Heart left ventricle (tissue), 13 donors: ENCODE measurements around the gene HYPK.

ENCODE experiments used
- CTCF ChIP-seq, 12 donors: fragments of 200-600 bp; sonication (generic) in 4 of 12; IDR thresholded peaks; one replicate each; pipeline versions ENCODE4 v1.5.0 to v1.8.0; 2018 to 2022; ENCODE audit warnings: antibody characterized with exemption in 12 of 12, mild to moderate bottlenecking in 5 of 12
- POLR2A ChIP-seq, 2 donors: fragments of 450-650 bp; IDR thresholded peaks; one replicate each; pipeline ENCODE4 v1.6.1; 2017; ENCODE audit warnings: antibody characterized with exemption in 2 of 2, mild to moderate bottlenecking in 2 of 2, moderate library complexity in 2 of 2
- donor health status: ischemic (EF 13 %, LVEDD 7.1; RV severe dilation, severe dysfunction).
- donor health status: DM: no; HTN: yes; CAD: no.
- donor health status: DM: no; HTN: no; CAD: no.
- donor health status: ischemic (EF 25% LVEDD 6.9; RV normal size, moderate dysfunction).
- donor health status: ischemic (EF 25% LVEDD 5.7; RV mildly dilated, moderate dysfunction).
- donor health status: ischemic (EF 35%, LVEDD 5.7; RV mildly dilated, moderate dysfunction).
- donor health status: nonischemic (EF 11% LVEDD 7.7; RV severe dilation, severe dysfunction).
- donor health status: DM: yes; HTN: yes; CAD: no.
- donor health status: PGD.
- donor health status: ischemic (EF 29% LVEDD 5.4; RV normal size, mild dysfunction).
- donor health status: nonischemic (EF 23%, LVEDD 6.1; RV moderate dilation, normal function).

GRCh38 chr15:43795997-43796396 is 4.4 kb upstream of the HYPK start:
- TF ChIP-seq CTCF (IDR thresholded peaks at IDR 0.05) (no peak), POLR2A (IDR thresholded peaks at IDR 0.05) (no peak)
